Measurements from ENCODE around the gene DCAF16.

DNA sequence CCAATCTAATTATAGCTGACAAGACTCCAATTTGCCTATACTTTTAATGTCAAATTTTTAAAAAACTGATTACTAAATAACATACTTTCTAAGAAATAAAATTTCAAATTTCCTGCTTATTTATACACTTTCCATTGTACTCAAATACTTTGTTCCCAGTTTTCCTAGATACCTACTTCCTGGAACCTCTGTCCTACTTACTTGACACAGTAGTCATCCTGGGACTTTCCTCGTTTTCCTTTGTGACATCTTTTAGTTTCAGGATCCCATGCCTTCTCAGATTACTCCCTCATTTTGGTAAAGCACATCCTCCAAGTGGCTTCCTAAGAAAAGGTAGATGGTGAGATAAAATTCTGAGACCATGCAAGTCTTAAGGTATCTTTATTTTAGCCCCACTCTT, 15.8 kb downstream of the DCAF16 start:
- TF ChIP-seq CTCF (IDR thresholded peaks at IDR 0.05) (no peak), POLR2A (IDR thresholded peaks at IDR 0.05) (no peak)
